Neural cell (in vitro differentiated cells): ENCODE results near the gene ETNK2. TPM values are rescaled to one million over a fixed set of nuclear protein-coding genes. Genes with fewer than 3 reads are reported as not detected.

ENCODE experiments used
- H2AFZ ChIP-seq: fragments of 200-600, 300-800 bp; sonication (generic), shearing (Covaris generic); 2 replicates; pipeline ENCODE4 v1.6.0; 2014; ENCODE audit warnings: low read depth, mild to moderate bottlenecking, antibody characterized with exemption, low read length, moderate library complexity
- H3F3A ChIP-seq: fragments of 200-600 bp; shearing (Covaris generic); 2 replicates; pipeline ENCODE4 v1.6.1; 2016; ENCODE audit warnings: mild to moderate bottlenecking, moderate library complexity, mixed read lengths, antibody characterized with exemption, low read length; ENCODE audit not compliant: insufficient read depth, poor library complexity, severe bottlenecking
- H3K27ac ChIP-seq: fragments of 200-600, 300-800 bp; sonication (generic), shearing (Covaris generic); 2 replicates; pipeline ENCODE4 v1.5.1; 2014; ENCODE audit warnings: mild to moderate bottlenecking, low read length, moderate library complexity
- H3K27me3 ChIP-seq: fragments of 300-800, 200-600 bp; sonication (generic), shearing (Covaris generic); 2 replicates; pipeline ENCODE4 v1.6.0; 2014; ENCODE audit warnings: mild to moderate bottlenecking, low read depth, low read length, moderate library complexity; ENCODE audit not compliant: insufficient read depth
- H3K36me3 ChIP-seq: fragments of 300-800, 200-600 bp; sonication (generic), shearing (Covaris generic); 2 replicates; pipeline ENCODE4 v1.5.1; 2014; ENCODE audit warnings: mild to moderate bottlenecking, antibody characterized with exemption, low read length, moderate library complexity; ENCODE audit not compliant: insufficient read depth
- H3K4me2 ChIP-seq: fragments of 300-800, 200-600 bp; sonication (generic), shearing (Covaris generic); 2 replicates; pipeline ENCODE4 v1.6.0; 2014; ENCODE audit warnings: mild to moderate bottlenecking, low read length
- H3K4me3 ChIP-seq: fragments of 300-800, 200-600 bp; sonication (generic), shearing (Covaris generic); 2 replicates; pipeline ENCODE4 v1.5.1; 2014; ENCODE audit warnings: mild to moderate bottlenecking, low read length, moderate library complexity
- H3K79me2 ChIP-seq: fragments of 200-600 bp; shearing (Covaris generic); replicated peaks from 2 replicates; pipeline ENCODE4 v1.6.0; 2014; ENCODE audit warnings: mild to moderate bottlenecking, low read length, moderate library complexity; ENCODE audit not compliant: insufficient read depth
- H3K9ac ChIP-seq: fragments of 300-800, 200-600 bp; sonication (generic), shearing (Covaris generic); 2 replicates; pipeline ENCODE4 v1.6.1; 2016; ENCODE audit warnings: mild to moderate bottlenecking, low read length, mixed read lengths
- H3K9me2 ChIP-seq: fragments of 200-600 bp; shearing (Covaris generic); 2 replicates; pipeline ENCODE4 v1.6.1; 2016; ENCODE audit warnings: mild to moderate bottlenecking, low read length, mixed read lengths; ENCODE audit not compliant: insufficient read depth
- H3K9me3 ChIP-seq: fragments of 200-600, 300-800 bp; sonication (generic), shearing (Covaris generic); 2 replicates; pipeline ENCODE4 v1.6.1; 2016; ENCODE audit warnings: mild to moderate bottlenecking, mixed run types, low read length, moderate library complexity, mixed read lengths
- H4K20me1 ChIP-seq: fragments of 200-600 bp; shearing (Covaris generic); 2 replicates; pipeline ENCODE4 v1.6.1; 2016; ENCODE audit warnings: mild to moderate bottlenecking, mixed run types; ENCODE audit not compliant: insufficient read depth
- CTCF ChIP-seq: fragments of 450-650 bp; IDR thresholded peaks from 2 replicates; pipeline ENCODE4 v1.5.1; 2014; ENCODE audit warnings: antibody characterized with exemption, mild to moderate bottlenecking, moderate library complexity; ENCODE audit not compliant: poor library complexity, severe bottlenecking
- EP300 ChIP-seq: fragments of 450-650 bp; conservative IDR thresholded peaks from 2 replicates; pipeline ENCODE4 v1.6.1; 2014; ENCODE audit warnings: antibody characterized with exemption, mild to moderate bottlenecking, moderate library complexity; ENCODE audit not compliant: poor library complexity, severe bottlenecking
- EZH2 ChIP-seq: fragments of 200-600, 300-800 bp; shearing (Covaris generic), sonication (generic); IDR thresholded peaks from 2 replicates; pipeline ENCODE4 v1.6.1; 2014; ENCODE audit warnings: antibody characterized with exemption, low read length, borderline replicate concordance, mild to moderate bottlenecking; ENCODE audit not compliant: insufficient read depth, poor library complexity, severe bottlenecking
- MXI1 ChIP-seq: fragments of 450-650 bp; conservative IDR thresholded peaks from 2 replicates; pipeline ENCODE4 v1.6.1; 2014; ENCODE audit warnings: antibody characterized with exemption, mild to moderate bottlenecking; ENCODE audit not compliant: poor library complexity, severe bottlenecking
- POLR2AphosphoS5 ChIP-seq: IDR thresholded peaks from 2 replicates; pipeline ENCODE4 v1.6.1; 2012
- RAD21 ChIP-seq: fragments of 450-650 bp; conservative IDR thresholded peaks from 2 replicates; pipeline ENCODE4 v1.6.1; 2014; ENCODE audit warnings: antibody characterized with exemption, mild to moderate bottlenecking, moderate library complexity
- REST ChIP-seq: IDR thresholded peaks from 2 replicates; pipeline ENCODE4 v1.6.1; 2012; ENCODE audit warnings: borderline replicate concordance
- SMC3 ChIP-seq: fragments of 450-650 bp; conservative IDR thresholded peaks from 2 replicates; pipeline ENCODE4 v1.6.1; 2014; ENCODE audit warnings: antibody characterized with exemption, mild to moderate bottlenecking, moderate library complexity; ENCODE audit not compliant: poor library complexity
- TAF1 ChIP-seq: IDR thresholded peaks from 2 replicates; pipeline ENCODE4 v1.6.1; 2012; ENCODE audit warnings: low read depth
- polyA plus RNA-seq: library from polyadenylated mRNA; depleted of rRNA; stranded (reverse); fragments of >200 nt; gene quantifications from 2 replicates; pipeline ENCODE4 v1.2.3, GENCODE V29; 2014

Gene ETNK2
- polyA plus RNA-seq, 1 donor from 2014 or later = 26.7 TPM

GRCh38 chr1:204098683-204099082, 53.2 kb downstream of the ETNK2 start:
- Histone ChIP-seq H3K4me2 (no peak overlapping the region), H3K27ac (no peak overlapping the region), H3K27me3 (peaks cover 17% of the 10 kb centered on the region), H3K4me3 (no peak overlapping the region), H3K9ac (no peak overlapping the region), H2AFZ (no peak overlapping the region), H3K79me2 (no peaks in the 10 kb centered on the region), H3K9me2 (no peaks in the 10 kb centered on the region), H3K9me3 (no peaks in the 10 kb centered on the region), H3F3A (no peaks in the 10 kb centered on the region), H4K20me1 (no peaks in the 10 kb centered on the region), H3K36me3 (no peaks in the 10 kb centered on the region)
- TF ChIP-seq REST (no peak), POLR2AphosphoS5 (no peak), SMC3 (no peak), TAF1 (no peak), EZH2 (no peak), MXI1 (no peak), RAD21 (no peak), CTCF (no peak)

DNA sequence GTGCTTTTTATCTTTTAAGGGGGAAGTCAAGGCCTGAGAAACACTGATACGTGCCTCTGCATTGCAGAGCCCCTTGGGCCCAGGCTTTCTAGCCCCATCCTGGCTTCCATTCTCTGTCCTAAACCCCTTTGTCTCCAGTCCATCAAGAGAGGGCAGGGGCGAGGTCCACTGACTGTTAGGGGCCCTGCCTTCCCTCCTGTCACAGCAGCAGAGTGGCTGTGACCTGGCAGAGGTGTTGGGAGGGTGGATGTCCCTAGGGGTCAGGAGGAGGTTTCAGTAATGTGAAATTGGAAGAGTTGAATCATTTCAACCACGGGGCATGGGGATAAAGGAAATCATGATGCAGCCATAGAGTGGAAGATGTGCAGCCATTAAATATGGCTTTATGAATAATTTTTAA, 54.9 kb downstream of the ETNK2 start:
- Histone ChIP-seq H3K27me3 (no peaks in the 10 kb centered on the region), H4K20me1 (no peaks in the 10 kb centered on the region), H3K9me3 (no peaks in the 10 kb centered on the region), H3K4me2 (no peak overlapping the region), H3K79me2 (no peaks in the 10 kb centered on the region), H3F3A (no peaks in the 10 kb centered on the region), H2AFZ (no peak overlapping the region), H3K4me3 (no peak overlapping the region), H3K9ac (no peak overlapping the region), H3K27ac (no peak overlapping the region), H3K9me2 (no peaks in the 10 kb centered on the region), H3K36me3 (no peaks in the 10 kb centered on the region)
- no peak for TF ChIP-seq EP300
- no peak for TF ChIP-seq SMC3
- no peak for TF ChIP-seq RAD21
- no peak for TF ChIP-seq POLR2AphosphoS5
- TF ChIP-seq TAF1 = no peak
- TF ChIP-seq REST = no peak
- TF ChIP-seq EZH2 = no peak
- TF ChIP-seq MXI1 = no peak
- TF ChIP-seq CTCF = no peak
